Skin of body (tissue), 2 donors: ENCODE results near the gene PBX4. TPM values are rescaled to one million over a fixed set of nuclear protein-coding genes. Genes with fewer than 3 reads are reported as not detected.

Experiments
- DNase-seq: peaks from one replicate; lab custom pipeline; 2025; lab: John Stamatoyannopoulos, UW
- total RNA-seq: library from RNA; depleted of rRNA; stranded (reverse); fragments of >200 nt; gene quantifications from one replicate; pipeline ENCODE4 v1.2.3, GENCODE V29; 2014

Gene PBX4
- total RNA-seq, 1 donor from 2014 or later = 5.0 TPM

- no peak for DNase-seq
These were observed 90.5 kb downstream of the PBX4 start for GRCh38 chr19:19527674-19528625.

GRCh38 chr19:19527371-19527656 lies 91.2 kb downstream of the PBX4 start:
- DNase-seq = no peak

- no peak for DNase-seq
These were observed 91.7 kb downstream of the PBX4 start for GRCh38 chr19:19526581-19527370.

- no peak for DNase-seq
These were observed 92.7 kb downstream of the PBX4 start for GRCh38 chr19:19525611-19526380.

- no peak for DNase-seq
These were observed 94.4 kb downstream of the PBX4 start for GRCh38 chr19:19524053-19524452.

GRCh38 chr19:19523177-19523576 lies 95.3 kb downstream of the PBX4 start:
- DNase-seq = no peak

GRCh38 chr19:19520989-19521388 lies 97.5 kb downstream of the PBX4 start:
- DNase-seq = no peak

GRCh38 chr19:19517235-19517619 lies 101.3 kb downstream of the PBX4 start:
- DNase-seq = no peak

- peak; percentile 84 for DNase-seq
These were observed 102.6 kb downstream of the PBX4 start, which contains the start of gene NDUFA13 for GRCh38 chr19:19515642-19516519. NDUFA13 (plus strand) TSS chr19:19516225; CDS start chr19:19516239, 14 bp downstream.

GRCh38 chr19:19514881-19515641 lies 103.4 kb downstream of the PBX4 start, which contains the start of gene TSSK6:
TSSK6 (minus strand) TSS chr19:19515548; CDS start chr19:19515427, 121 bp downstream.
- no peak for DNase-seq

GRCh38 chr19:19514215-19514657 lies 104.3 kb downstream of the PBX4 start:
- peak; percentile 62 for DNase-seq

GRCh38 chr19:19513682-19514081 lies 104.8 kb downstream of the PBX4 start:
- no peak for DNase-seq

Other genes starting within 250 kb of the PBX4 start
- gene GATAD2A, start 213.0 kb downstream of the PBX4 start, total RNA-seq = 24.3 TPM
- 0.39 TPM for gene TSSK6, start 103.1 kb downstream of the PBX4 start, total RNA-seq
- gene NDUFA13, start 102.5 kb downstream of the PBX4 start, total RNA-seq = 102 TPM
- gene YJEFN3, start 89.8 kb downstream of the PBX4 start, total RNA-seq = 0.69 TPM
- 0.49 TPM for gene CILP2, start 80.4 kb downstream of the PBX4 start, total RNA-seq
- gene LPAR2, start 9.5 kb upstream of the PBX4 start, total RNA-seq = 4.9 TPM
- gene GMIP, start 25.0 kb upstream of the PBX4 start, total RNA-seq = 7.2 TPM
- gene ATP13A1, start 45.0 kb upstream of the PBX4 start, total RNA-seq = 18.9 TPM
- gene ZNF101, start 50.2 kb upstream of the PBX4 start, total RNA-seq = 5.7 TPM
- 13.8 TPM for gene ZNF14, start 114.4 kb upstream of the PBX4 start, total RNA-seq
- gene ZNF506, start 203.1 kb upstream of the PBX4 start, total RNA-seq = 29.6 TPM
- gene ZNF253, start 247.2 kb upstream of the PBX4 start, total RNA-seq = 9.5 TPM